HG03520 (cell line): Measurements from ENCODE around the gene UBTD1.
A peak's percentile ranks its signal among the peaks of the same experiment; 100 is the strongest.

ENCODE experiments used
- ATAC-seq: cut with Tn5 transposase; IDR thresholded peaks from one replicate; pipeline ENCODE4 v1.9.1; 2021; ENCODE audit warnings: mild to moderate bottlenecking, moderate library complexity; ENCODE audit not compliant: unreplicated experiment

The UBTD1 gene

GRCh38 chr10:97481071-97481470 lies 17.7 kb upstream of the UBTD1 start:
- ATAC-seq, result no peak

GRCh38 chr10:97482381-97482780 lies 16.3 kb upstream of the UBTD1 start:
- no peak for ATAC-seq

- ATAC-seq, result no peak
Observed at GRCh38 chr10:97483506-97483905, 15.2 kb upstream of the UBTD1 start.

DNA sequence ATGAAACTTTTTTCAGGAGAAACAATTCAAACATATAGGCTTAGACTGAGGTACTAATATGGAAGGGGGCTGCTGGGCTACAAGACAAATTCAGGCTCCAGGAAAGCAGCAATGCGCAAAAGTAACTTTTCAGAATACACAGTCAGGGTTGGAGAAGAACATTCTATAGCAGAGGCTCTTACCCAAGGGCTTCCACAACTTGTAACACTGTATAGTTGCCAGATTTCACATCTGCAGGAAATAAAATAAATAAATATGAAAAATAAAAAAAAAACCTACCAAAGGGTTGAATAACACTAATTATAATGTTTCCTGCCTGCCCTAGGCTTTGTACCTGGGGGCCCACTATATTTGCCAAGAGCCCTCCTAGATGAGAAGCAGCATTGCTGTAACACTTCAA lies 14.8 kb upstream of the UBTD1 start:
- no peak for ATAC-seq

GRCh38 chr10:97485647-97486281 lies 13.0 kb upstream of the UBTD1 start:
- no peak for ATAC-seq

- no peak for ATAC-seq
Observed at GRCh38 chr10:97490592-97490991, 8.1 kb upstream of the UBTD1 start.

- no peak for ATAC-seq
Observed at GRCh38 chr10:97494151-97494550, 4.6 kb upstream of the UBTD1 start.

DNA sequence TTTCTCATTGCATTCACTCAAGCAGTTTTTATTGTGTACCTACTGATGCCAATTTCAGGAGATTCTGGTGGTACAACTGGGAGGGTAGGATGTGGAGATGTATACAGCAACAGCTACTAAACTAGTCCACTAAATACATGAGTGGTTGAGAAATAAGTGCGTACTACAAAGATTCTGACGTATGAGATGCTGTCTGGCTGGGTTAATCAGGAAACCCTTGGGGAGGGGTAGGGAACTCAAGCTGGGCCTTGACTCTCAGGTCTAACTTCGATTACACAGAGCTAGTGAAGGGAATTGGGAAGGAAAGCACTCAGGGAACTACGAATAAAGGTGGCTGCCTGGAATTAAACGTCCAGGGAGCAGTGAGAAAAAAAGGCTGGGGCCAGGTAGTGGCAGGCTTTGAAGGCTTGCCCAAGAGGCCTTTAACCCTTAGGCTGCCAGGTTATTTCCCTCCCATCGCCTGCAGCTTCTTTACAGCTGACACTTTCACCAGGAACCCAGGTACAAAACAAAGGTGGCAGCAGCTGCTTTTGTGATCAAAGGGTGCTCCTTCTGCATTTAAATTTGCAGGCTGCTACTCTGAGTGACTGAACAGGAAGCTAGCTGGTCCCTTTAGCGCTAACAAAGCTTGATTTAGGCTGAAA lies 3.7 kb upstream of the UBTD1 start:
- ATAC-seq, result no peak

DNA sequence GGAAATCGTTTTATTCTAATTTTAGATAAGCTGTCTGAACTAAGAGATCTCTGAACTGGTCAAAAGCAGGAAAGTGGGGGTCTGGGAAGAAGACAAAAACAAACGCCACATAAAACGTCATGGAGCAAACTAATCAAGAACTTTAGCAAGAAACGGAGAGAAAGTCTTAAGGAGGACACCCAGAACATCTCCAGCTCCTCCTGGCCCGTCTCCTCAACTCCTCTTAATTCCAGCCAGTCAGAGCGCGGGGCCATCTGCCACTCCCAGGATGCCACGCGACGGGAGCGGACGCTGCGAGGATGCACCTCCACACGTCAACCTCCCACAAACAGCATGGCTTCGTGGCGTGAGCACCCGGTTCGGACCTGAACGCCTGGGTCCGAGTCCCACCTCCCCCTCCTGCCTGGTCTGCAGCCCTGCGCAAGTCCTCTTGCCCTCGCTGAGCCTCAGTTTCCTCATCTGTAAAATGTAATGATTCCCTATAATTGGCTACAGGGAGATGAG lies 1.1 kb upstream of the UBTD1 start:
- ATAC-seq, result peak; percentile 27

DNA sequence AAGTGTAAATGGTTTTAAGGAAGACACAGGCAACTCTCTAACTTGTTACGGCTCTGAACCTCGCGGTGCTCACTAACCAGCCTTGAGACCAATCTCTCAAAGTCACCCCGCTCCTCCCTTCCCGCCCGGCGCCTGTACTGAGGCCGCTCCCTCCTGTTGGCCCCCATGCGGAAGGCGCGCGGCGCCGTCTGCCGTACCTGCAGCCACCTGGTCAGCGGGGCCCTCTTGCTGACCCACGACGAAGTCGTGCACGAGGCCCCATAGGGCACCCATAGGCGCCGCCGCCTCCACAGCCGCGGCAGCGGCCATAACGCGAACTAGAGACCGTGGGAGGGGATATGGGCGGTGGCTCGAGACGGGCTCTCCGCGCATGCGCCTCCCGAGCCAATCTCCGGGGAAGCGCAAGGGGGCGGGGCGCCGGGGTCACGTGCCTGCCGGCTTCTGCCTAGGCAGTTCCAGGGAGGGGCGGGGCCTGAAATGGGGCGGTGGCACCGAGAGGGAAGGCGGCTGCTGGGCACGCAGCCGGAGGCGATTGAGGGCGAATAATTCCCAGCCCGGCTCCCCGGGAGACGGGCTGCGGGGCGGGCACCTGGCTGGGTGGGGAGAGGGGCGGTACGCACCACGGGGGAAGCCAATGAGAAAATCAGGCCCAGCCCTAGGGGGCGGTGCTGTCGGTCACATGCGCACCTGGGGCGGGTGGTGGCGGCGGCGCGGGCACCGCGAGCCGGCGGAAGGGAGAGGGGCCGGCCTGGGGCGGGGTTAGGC lies 466 bp upstream of the UBTD1 start, which contains the start of gene MMS19:
Gene MMS19, minus strand, starts transcription at position 347 of the 765 bp plus-strand sequence. Its CDS starts 38 bp downstream, at position 309.
- ATAC-seq, result peak; percentile 85

DNA sequence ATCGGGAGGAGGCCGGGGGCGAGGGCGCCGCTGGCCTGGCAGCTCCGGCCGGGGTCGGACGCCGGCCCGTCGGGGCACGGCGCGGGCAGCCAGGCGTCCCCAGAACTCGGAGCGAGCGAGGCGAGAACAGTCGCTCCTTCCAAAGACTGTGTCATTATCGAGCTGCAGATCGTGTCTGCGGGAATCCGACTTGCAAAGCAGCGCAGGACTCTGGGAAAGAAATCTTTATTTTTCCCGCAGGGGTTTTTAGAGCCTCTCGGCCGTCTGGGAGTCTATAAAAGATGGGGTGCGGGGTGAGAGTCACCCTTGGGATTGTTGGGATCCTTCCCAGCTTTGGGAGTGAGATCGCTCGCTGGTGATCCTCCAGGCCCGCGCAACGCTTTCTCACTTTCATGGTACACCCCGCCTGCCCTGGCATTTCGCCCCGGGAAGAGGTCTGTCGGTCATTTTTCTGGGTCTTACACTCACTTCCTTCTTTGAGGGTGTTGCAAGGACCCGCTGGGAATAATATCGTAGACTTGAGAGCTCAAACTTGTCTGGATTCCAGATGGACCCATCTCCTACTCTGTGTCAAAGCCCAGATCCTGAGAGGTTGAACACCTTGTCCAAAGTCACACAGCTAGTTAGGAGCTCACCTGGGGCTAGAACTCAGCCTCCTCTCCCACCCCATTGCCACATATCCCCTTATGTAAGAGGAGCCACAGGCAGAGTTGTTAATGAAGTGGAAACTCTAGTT lies 1.0 kb downstream of the UBTD1 start:
- ATAC-seq, result no peak

DNA sequence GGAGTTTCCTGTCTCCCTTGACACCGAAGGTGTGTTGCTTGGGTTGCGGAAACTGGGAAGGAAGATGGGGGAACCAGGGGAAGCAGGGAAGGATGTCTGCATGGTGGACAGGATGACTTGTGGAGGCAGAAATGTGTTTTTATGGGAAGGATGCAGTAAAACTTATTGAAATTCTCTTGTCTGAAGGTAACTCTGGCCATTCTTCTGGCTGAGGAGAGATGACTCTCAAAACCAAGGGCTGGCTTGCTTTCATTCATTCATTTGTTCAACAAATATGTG lies 1.5 kb downstream of the UBTD1 start:
- no peak for ATAC-seq

- no peak for ATAC-seq
Observed at GRCh38 chr10:97502916-97503315, 4.2 kb downstream of the UBTD1 start.

DNA sequence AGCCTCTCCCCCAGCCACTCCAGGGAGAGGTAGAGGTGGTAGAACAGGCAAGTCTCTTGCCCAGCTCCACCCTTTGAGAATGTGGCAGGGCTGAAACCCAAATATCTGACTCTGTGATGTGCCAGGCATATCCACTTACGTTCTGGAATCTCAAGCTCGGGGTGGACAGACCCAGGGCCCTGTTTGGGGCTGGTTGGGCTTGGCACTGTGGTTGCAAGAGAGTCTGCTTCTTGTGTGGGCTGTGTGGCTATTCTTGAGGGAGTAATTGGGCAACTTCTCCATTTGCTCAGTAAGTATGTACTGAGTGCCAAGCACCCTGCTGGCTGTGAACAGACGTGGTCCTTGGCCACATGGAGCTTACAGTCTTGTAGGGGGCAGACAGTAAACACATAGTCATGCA lies 4.7 kb downstream of the UBTD1 start:
- ATAC-seq, result no peak

DNA sequence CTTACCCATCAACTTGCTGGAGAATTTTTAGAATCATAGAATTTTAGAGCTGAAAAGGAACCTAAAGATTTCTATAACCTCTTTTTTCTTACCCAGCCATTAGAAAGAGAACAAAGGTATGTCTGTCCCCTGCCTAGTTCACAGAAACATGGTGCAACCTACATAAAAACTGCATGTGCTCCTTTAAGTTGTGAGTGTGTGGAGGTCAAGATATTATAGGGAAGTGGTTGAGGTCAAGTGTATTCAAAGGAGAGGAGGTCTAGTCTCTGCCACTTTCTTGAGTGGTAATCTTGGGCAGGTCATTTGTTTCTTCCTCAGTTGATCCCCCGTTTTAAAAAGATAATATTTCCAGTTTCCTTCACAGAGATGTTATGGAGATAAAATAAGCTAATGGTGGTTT lies 6.4 kb downstream of the UBTD1 start:
- ATAC-seq, result no peak

DNA sequence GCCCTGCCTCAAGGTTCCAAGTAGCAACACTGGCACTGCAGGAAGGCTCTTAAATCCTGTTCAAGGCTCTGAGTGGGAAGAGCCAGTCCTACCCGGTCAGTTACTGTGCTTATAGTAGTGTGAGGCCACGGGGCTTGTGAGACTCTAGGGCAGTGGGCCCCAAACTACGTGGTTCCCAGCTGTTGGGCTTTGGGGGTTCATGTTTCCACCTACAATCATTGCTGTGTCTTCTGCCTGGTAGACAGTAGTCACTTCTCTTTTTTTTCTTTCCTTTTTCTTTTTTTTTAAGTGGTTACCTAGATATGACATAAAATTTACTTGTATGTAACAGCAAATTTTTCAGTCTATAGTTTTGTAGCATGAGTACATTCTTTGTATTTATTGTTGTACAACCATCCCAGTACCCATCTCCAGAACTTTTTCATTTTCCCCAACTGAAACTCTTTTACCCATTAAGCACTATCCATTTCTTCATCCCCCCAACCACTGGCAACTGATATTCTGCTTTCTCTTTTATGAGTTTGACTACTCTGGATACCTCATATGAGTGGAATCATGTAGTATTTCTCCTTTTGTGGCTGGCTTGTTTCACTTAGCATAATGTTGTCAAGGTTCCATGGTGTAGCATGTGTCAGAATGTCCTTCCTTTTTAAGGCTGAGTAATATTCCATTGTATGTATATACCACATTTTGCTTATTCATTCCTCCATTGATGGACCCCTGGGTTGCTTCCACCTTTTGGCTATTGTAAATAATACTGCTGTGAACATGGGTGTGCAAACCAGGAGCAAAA lies 7.7 kb downstream of the UBTD1 start:
- ATAC-seq, result no peak

GRCh38 chr10:97508342-97508741 lies 9.6 kb downstream of the UBTD1 start:
- no peak for ATAC-seq

DNA sequence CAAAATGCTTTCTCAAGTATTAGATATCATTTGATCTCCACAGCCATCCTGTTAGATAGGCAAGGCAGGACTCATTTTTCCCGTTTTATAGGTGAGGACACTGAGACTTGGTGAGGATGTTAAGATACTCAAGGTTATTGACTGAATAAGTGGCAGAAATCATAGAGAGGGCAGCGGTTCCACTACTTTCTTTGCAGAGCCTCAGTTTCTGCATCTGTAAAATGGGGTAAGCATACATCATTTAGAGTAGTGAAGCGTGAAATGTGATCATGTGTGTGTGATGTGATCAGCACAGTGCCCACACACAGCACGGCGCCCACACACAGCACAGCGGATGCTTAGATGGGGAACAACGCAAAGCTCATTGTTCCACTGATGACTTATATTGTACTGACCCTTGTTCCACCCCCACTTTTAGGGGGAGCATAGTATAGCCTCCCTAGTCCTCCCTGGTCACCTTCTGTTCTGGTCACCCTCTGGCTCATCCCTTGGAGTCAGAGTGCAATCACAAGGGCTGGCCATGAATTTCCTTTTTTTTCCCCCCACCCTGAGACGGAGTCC lies 10.5 kb downstream of the UBTD1 start:
- ATAC-seq, result no peak

GRCh38 chr10:97510686-97511085 lies 12.0 kb downstream of the UBTD1 start:
- no peak for ATAC-seq

DNA sequence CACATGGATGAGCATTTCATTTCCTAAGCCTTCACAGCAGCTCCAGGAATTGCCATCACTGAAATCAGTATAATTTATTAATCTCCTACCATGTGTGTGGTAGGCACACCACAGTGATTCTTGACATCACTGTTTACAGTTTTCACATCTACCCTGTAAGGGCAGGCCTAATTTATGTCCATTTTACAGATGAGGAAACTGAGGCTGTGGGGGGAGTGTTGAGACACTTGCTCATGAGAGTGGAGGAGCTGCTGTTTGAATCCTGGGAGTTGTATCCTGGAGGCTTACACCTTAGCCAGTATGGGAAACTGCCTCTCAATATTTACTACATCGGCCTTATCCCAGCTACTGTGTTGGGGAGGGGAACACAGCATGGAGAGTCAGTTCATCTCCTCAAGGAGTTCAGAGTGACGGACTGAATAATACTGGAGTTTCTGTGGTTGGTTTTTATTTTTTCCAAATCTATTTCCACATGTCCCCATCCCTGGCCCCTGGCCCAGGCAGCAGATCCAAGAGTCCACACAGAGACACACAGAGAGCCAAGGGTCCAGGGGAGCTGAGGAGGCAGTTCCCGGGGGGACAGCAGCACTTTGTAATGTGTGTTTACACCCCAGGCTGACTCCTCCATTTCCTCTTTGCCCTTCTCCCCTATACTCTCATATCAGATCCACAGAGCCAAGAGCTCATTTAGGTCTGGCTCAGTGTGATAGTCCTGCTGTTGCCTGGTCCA lies 13.2 kb downstream of the UBTD1 start:
- no peak for ATAC-seq
